Nephron (organoid): ENCODE data around the gene IL37.
A peak's percentile ranks its signal among the peaks of the same experiment; 100 is the strongest.
"Not testable (repeated sequence)": the region's sequence is repeated elsewhere in the genome, so short reads cannot be mapped to it uniquely, and the experiment has no call there.

Source experiments
- H3K27ac Mint-ChIP-seq, 3 experiments: 2 replicates each; pipeline ENCODE4 v1.8.0; 2020; ENCODE audit warnings: mixed read lengths in 3 of 3, mild to moderate bottlenecking in 2 of 3, moderate library complexity in 1 of 3
- H3K27me3 Mint-ChIP-seq: 2 replicates; pipeline ENCODE4 v1.8.0; 2021; ENCODE audit warnings: low read depth, mild to moderate bottlenecking, moderate library complexity, mixed read lengths
- H3K36me3 Mint-ChIP-seq: 2 replicates; pipeline ENCODE4 v1.8.0; 2020; ENCODE audit warnings: low read depth, mixed read lengths
- H3K4me1 Mint-ChIP-seq: 2 replicates; pipeline ENCODE4 v1.8.0; 2020; ENCODE audit warnings: mixed read lengths
- H3K4me3 Mint-ChIP-seq, 3 experiments: 2 replicates each; pipeline ENCODE4 v1.8.0; 2020; ENCODE audit warnings: mild to moderate bottlenecking in 3 of 3, mixed read lengths in 3 of 3, moderate library complexity in 2 of 3
- H3K9me3 Mint-ChIP-seq: 2 replicates; pipeline ENCODE4 v1.8.0; 2020; ENCODE audit warnings: mixed read lengths
- TF ChIP-seq, protein P1 (sequence below), 3 experiments: fragments of 200-600 bp; sonication (generic); IDR thresholded peaks; one replicate each; pipeline ENCODE4 v1.5.0; 2021; ENCODE audit warnings: antibody characterized with exemption in 3 of 3; ENCODE audit not compliant: unreplicated experiment in 3 of 3

The IL37 gene

GRCh38 chr2:112896909-112897623, 13.9 kb upstream of the IL37 start:
- TF ChIP-seq, protein P1, sequence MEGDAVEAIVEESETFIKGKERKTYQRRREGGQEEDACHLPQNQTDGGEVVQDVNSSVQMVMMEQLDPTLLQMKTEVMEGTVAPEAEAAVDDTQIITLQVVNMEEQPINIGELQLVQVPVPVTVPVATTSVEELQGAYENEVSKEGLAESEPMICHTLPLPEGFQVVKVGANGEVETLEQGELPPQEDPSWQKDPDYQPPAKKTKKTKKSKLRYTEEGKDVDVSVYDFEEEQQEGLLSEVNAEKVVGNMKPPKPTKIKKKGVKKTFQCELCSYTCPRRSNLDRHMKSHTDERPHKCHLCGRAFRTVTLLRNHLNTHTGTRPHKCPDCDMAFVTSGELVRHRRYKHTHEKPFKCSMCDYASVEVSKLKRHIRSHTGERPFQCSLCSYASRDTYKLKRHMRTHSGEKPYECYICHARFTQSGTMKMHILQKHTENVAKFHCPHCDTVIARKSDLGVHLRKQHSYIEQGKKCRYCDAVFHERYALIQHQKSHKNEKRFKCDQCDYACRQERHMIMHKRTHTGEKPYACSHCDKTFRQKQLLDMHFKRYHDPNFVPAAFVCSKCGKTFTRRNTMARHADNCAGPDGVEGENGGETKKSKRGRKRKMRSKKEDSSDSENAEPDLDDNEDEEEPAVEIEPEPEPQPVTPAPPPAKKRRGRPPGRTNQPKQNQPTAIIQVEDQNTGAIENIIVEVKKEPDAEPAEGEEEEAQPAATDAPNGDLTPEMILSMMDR (IDR thresholded peaks at IDR 0.05; ENCODE audit: unreplicated experiment in 3 of 3) = no peak
- H3K9me3 Mint-ChIP-seq = peaks cover 4% of the 10 kb centered on the region
- no peak overlapping the region for H3K4me3 Mint-ChIP-seq
- no peaks in the 10 kb centered on the region for H3K36me3 Mint-ChIP-seq
- H3K27me3 Mint-ChIP-seq = no peaks in the 10 kb centered on the region
- no peaks in the 10 kb centered on the region for H3K4me1 Mint-ChIP-seq
- no peak overlapping the region for H3K27ac Mint-ChIP-seq

- no peaks in the 10 kb centered on the region for H3K27me3 Mint-ChIP-seq
- H3K36me3 Mint-ChIP-seq = no peaks in the 10 kb centered on the region
- TF ChIP-seq, protein P1 (IDR thresholded peaks at IDR 0.05; ENCODE audit: unreplicated experiment in 3 of 3) = no peak
- H3K4me1 Mint-ChIP-seq = no peaks in the 10 kb centered on the region
- peaks cover 4% of the 10 kb centered on the region for H3K9me3 Mint-ChIP-seq
- H3K4me3 Mint-ChIP-seq = no peak overlapping the region
- H3K27ac Mint-ChIP-seq = no peak overlapping the region
Measured at GRCh38 chr2:112897624-112897978, 13.4 kb upstream of the IL37 start.

- not testable (repeated sequence) for H3K4me3 Mint-ChIP-seq, H3K4me1 Mint-ChIP-seq, H3K27me3 Mint-ChIP-seq, H3K9me3 Mint-ChIP-seq, H3K36me3 Mint-ChIP-seq
- H3K27ac Mint-ChIP-seq = peak overlapping the region; percentile 54 to 93 (median 72)
Measured at GRCh38 chr2:112901431-112902065, 9.4 kb upstream of the IL37 start.

DNA sequence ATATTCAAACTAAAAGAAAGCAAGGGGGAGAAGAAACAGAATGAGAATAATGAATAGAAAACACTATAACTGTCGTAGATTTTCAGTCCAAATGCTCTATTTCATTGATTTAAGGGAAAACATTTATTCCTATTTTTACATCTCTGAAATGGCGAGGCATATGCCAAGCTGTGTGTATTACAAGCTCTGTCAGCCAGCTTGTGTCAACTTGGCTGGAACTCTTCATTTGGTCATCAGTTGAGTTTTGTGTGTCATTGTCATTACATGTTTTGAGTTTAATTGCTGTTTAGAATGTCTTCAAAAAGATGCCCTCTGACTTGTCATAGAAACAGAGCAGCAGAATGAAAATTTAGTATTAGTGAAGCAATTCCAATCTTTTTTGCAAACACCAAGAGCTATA, 8.1 kb upstream of the IL37 start:
- TF ChIP-seq, protein P1 (IDR thresholded peaks at IDR 0.05; ENCODE audit: unreplicated experiment in 3 of 3) = no peak
- H3K36me3 Mint-ChIP-seq = no peaks in the 10 kb centered on the region
- peaks cover 4% of the 10 kb centered on the region for H3K27me3 Mint-ChIP-seq
- peaks cover 4% of the 10 kb centered on the region for H3K9me3 Mint-ChIP-seq
- no peak overlapping the region for H3K4me3 Mint-ChIP-seq
- H3K4me1 Mint-ChIP-seq = no peaks in the 10 kb centered on the region
- no peak overlapping the region for H3K27ac Mint-ChIP-seq

- Mint-ChIP-seq H3K27ac (no peak overlapping the region), H3K9me3 (no peaks in the 10 kb centered on the region), H3K4me1 (no peaks in the 10 kb centered on the region), H3K36me3 (no peaks in the 10 kb centered on the region), H3K27me3 (peaks cover 4% of the 10 kb centered on the region), H3K4me3 (no peak overlapping the region)
- TF ChIP-seq, protein P1 (IDR thresholded peaks at IDR 0.05; ENCODE audit: unreplicated experiment in 3 of 3) = no peak
Measured at GRCh38 chr2:112904883-112905282, 6.1 kb upstream of the IL37 start.

DNA sequence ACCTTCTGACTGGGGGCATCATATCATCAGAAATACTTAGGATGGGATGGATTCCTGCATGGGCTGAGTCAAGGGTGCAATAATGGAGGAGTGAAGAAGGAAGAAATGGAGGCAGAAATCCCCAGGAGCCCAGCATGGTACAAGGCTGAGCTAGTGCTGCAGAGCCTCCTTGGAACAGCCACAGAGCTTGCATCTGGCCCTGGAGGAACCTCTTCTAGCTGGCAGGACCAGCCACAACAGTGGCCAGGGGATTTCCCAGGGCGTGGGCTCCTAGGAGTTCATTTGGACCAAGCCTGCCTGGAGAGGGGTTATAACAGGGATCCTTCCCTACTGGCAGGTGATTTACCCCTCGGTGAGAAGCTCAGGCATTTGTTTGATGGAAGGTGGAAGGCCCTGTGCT, 4.7 kb upstream of the IL37 start:
- Mint-ChIP-seq H3K36me3 (no peaks in the 10 kb centered on the region), H3K9me3 (no peaks in the 10 kb centered on the region), H3K4me1 (no peaks in the 10 kb centered on the region), H3K27me3 (peaks cover 4% of the 10 kb centered on the region), H3K4me3 (no peak overlapping the region), H3K27ac (no peak overlapping the region)
- TF ChIP-seq, protein P1 (IDR thresholded peaks at IDR 0.05; ENCODE audit: unreplicated experiment in 3 of 3) = no peak
